ENCODE results near the gene PPIL3. TPM values are rescaled to one million over a fixed set of nuclear protein-coding genes. Genes with fewer than 3 reads are reported as not detected.

PPIL3 gene
- total and polyA plus RNA-seq, 9 of the 15 experiments (the other 6 are each of a cell fraction or from before 2014, with no cell fraction given): 22.4 to 66.2 (median 49.0) TPM

DNA sequence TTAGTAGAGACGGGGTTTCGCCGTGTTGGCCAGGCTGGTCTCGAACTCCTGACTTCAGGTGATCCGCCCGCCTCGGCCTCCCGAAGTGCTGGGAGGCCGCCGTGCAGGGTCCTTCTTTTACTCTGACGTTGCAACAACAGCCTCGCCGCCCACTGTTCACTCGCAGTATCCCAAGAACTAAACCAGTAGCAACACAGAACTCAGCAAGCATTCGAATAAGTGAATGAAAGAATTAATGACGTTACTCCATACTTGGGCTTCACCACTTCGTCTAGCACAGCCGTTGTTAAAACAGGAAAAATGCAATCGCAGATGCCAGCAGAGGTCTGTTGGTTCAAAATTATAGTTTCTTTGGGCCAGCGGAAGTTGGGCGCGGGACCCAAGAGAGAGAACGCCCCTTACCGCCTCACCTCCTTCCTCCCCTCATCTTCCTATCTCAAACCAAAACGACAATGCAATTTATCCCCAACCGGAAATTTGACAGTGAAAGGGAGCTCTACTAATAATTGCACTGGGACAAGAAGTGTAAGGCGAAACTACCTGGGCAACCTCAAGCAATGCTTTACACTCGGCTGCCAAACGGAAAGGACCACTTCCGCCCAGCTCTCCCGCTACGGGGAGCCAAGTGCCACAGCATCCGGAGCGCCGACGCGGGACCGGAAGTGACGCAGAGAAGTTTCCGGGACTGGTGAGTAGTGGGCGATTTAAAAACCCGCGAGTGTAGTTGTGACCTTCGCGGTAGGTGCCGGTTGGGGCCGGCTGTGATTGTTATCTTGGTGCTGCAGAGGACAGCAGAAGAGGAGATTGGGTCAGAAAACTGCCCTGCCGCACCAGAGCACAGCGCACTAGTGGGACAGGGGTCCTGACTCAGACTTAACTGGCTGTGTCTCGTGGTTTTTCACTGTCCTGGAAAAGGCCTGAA is at the start of gene PPIL3, which contains the start of gene NIF3L1 (continued):
- peak; percentile 55; the same call in 1 of the 2 replicates for TF ChIP-seq ARID4B (CRISPR knock-in tag; IDR thresholded peaks at IDR 0.05)
- no peak for TF ChIP-seq ZBTB17 (CRISPR knock-in tag; IDR thresholded peaks at IDR 0.05)
- TF ChIP-seq, protein P1, sequence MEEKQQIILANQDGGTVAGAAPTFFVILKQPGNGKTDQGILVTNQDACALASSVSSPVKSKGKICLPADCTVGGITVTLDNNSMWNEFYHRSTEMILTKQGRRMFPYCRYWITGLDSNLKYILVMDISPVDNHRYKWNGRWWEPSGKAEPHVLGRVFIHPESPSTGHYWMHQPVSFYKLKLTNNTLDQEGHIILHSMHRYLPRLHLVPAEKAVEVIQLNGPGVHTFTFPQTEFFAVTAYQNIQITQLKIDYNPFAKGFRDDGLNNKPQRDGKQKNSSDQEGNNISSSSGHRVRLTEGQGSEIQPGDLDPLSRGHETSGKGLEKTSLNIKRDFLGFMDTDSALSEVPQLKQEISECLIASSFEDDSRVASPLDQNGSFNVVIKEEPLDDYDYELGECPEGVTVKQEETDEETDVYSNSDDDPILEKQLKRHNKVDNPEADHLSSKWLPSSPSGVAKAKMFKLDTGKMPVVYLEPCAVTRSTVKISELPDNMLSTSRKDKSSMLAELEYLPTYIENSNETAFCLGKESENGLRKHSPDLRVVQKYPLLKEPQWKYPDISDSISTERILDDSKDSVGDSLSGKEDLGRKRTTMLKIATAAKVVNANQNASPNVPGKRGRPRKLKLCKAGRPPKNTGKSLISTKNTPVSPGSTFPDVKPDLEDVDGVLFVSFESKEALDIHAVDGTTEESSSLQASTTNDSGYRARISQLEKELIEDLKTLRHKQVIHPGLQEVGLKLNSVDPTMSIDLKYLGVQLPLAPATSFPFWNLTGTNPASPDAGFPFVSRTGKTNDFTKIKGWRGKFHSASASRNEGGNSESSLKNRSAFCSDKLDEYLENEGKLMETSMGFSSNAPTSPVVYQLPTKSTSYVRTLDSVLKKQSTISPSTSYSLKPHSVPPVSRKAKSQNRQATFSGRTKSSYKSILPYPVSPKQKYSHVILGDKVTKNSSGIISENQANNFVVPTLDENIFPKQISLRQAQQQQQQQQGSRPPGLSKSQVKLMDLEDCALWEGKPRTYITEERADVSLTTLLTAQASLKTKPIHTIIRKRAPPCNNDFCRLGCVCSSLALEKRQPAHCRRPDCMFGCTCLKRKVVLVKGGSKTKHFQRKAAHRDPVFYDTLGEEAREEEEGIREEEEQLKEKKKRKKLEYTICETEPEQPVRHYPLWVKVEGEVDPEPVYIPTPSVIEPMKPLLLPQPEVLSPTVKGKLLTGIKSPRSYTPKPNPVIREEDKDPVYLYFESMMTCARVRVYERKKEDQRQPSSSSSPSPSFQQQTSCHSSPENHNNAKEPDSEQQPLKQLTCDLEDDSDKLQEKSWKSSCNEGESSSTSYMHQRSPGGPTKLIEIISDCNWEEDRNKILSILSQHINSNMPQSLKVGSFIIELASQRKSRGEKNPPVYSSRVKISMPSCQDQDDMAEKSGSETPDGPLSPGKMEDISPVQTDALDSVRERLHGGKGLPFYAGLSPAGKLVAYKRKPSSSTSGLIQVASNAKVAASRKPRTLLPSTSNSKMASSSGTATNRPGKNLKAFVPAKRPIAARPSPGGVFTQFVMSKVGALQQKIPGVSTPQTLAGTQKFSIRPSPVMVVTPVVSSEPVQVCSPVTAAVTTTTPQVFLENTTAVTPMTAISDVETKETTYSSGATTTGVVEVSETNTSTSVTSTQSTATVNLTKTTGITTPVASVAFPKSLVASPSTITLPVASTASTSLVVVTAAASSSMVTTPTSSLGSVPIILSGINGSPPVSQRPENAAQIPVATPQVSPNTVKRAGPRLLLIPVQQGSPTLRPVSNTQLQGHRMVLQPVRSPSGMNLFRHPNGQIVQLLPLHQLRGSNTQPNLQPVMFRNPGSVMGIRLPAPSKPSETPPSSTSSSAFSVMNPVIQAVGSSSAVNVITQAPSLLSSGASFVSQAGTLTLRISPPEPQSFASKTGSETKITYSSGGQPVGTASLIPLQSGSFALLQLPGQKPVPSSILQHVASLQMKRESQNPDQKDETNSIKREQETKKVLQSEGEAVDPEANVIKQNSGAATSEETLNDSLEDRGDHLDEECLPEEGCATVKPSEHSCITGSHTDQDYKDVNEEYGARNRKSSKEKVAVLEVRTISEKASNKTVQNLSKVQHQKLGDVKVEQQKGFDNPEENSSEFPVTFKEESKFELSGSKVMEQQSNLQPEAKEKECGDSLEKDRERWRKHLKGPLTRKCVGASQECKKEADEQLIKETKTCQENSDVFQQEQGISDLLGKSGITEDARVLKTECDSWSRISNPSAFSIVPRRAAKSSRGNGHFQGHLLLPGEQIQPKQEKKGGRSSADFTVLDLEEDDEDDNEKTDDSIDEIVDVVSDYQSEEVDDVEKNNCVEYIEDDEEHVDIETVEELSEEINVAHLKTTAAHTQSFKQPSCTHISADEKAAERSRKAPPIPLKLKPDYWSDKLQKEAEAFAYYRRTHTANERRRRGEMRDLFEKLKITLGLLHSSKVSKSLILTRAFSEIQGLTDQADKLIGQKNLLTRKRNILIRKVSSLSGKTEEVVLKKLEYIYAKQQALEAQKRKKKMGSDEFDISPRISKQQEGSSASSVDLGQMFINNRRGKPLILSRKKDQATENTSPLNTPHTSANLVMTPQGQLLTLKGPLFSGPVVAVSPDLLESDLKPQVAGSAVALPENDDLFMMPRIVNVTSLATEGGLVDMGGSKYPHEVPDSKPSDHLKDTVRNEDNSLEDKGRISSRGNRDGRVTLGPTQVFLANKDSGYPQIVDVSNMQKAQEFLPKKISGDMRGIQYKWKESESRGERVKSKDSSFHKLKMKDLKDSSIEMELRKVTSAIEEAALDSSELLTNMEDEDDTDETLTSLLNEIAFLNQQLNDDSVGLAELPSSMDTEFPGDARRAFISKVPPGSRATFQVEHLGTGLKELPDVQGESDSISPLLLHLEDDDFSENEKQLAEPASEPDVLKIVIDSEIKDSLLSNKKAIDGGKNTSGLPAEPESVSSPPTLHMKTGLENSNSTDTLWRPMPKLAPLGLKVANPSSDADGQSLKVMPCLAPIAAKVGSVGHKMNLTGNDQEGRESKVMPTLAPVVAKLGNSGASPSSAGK (IDR thresholded peaks at IDR 0.05): no peak
- TF ChIP-seq, protein P2, sequence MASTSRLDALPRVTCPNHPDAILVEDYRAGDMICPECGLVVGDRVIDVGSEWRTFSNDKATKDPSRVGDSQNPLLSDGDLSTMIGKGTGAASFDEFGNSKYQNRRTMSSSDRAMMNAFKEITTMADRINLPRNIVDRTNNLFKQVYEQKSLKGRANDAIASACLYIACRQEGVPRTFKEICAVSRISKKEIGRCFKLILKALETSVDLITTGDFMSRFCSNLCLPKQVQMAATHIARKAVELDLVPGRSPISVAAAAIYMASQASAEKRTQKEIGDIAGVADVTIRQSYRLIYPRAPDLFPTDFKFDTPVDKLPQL (IDR thresholded peaks at IDR 0.05; ENCODE audit: extremely low read depth, insufficient read length): no peak
- TF ChIP-seq ZNF239 (CRISPR knock-in tag; IDR thresholded peaks at IDR 0.05): no peak
- TF ChIP-seq ETS1 (conservative IDR thresholded peaks at IDR 0.05; ENCODE audit: control insufficient read depth, low read depth, low read length): 0 out of 2 replicates have a peak, but pooled peaks have one; percentile 44
- TF ChIP-seq RBFOX2 (IDR thresholded peaks at IDR 0.05; ENCODE audit: low read depth, low read length): peak; percentile 82
